HL-60 (cell line): Measurements from ENCODE around the gene PXDN.

Source experiments
- DNase-seq, 2 experiments: peaks; one replicate each; pipeline ENCODE4 v3.0.0-alpha.2; 2010 to 2020; ENCODE audit warnings: low read depth in 1 of 2, low spot score in 1 of 2
- H3K27ac ChIP-seq: fragments of 250-450 bp; sonication (Bioruptor Pico); replicated peaks from 2 replicates; pipeline ENCODE4 v1.5.1; 2020; ENCODE audit warnings: mild to moderate bottlenecking, moderate library complexity
- H3K27me3 ChIP-seq: fragments of 250-450 bp; sonication (Bioruptor Pico); 2 replicates; pipeline ENCODE4 v1.5.1; 2021; ENCODE audit warnings: mild to moderate bottlenecking, moderate library complexity; ENCODE audit not compliant: insufficient read depth, poor library complexity, severe bottlenecking
- H3K4me3 ChIP-seq: replicated peaks from 2 replicates; pipeline ENCODE4 v1.5.1; 2011; ENCODE audit warnings: mild to moderate bottlenecking, control low read depth, low read length; ENCODE audit not compliant: insufficient read depth
- CTCF ChIP-seq: IDR thresholded peaks from one replicate; pipeline ENCODE4 v1.5.1; 2011; ENCODE audit warnings: low read length, control low read depth, inconsistent platforms; ENCODE audit not compliant: insufficient read depth
- GABPA ChIP-seq: IDR thresholded peaks from 2 replicates; pipeline ENCODE4 v1.6.1; 2012; ENCODE audit warnings: low read depth
- POLR2AphosphoS5 ChIP-seq: IDR thresholded peaks from 2 replicates; pipeline ENCODE4 v1.6.1; 2012; ENCODE audit warnings: low read depth
- REST ChIP-seq: IDR thresholded peaks from 2 replicates; pipeline ENCODE4 v1.6.1; 2012; ENCODE audit warnings: low read depth; ENCODE audit not compliant: insufficient replicate concordance
- SPI1 ChIP-seq: IDR thresholded peaks from 2 replicates; pipeline ENCODE4 v1.6.1; 2012; ENCODE audit warnings: low read depth, mild to moderate bottlenecking, borderline replicate concordance

PXDN gene

GRCh38 chr2:1696472-1696871, 47.8 kb downstream of the PXDN start:
- no peaks in the 10 kb centered on the region for H3K27me3 ChIP-seq
- no peak for TF ChIP-seq REST
- no peak for TF ChIP-seq SPI1
- TF ChIP-seq CTCF = no peak
- TF ChIP-seq POLR2AphosphoS5 = no peak
- TF ChIP-seq GABPA = no peak
- H3K4me3 ChIP-seq = no peak overlapping the region
- no peak for DNase-seq
- H3K27ac ChIP-seq = no peak overlapping the region

GRCh38 chr2:1694371-1695271, 49.7 kb downstream of the PXDN start:
- no peak for DNase-seq
- no peak for TF ChIP-seq CTCF

GRCh38 chr2:1693723-1694122, 50.6 kb downstream of the PXDN start:
- Histone ChIP-seq H3K27me3 (no peaks in the 10 kb centered on the region), H3K27ac (no peak overlapping the region), H3K4me3 (no peak overlapping the region)
- no peak for TF ChIP-seq REST
- TF ChIP-seq POLR2AphosphoS5 = no peak
- no peak for TF ChIP-seq GABPA
- TF ChIP-seq CTCF = no peak
- TF ChIP-seq SPI1 = no peak
- no peak for DNase-seq

More at GRCh38 chr2:1694371-1695271, 49.7 kb downstream of the PXDN start:
- Histone ChIP-seq H3K27ac (no peak overlapping the region), H3K27me3 (no peaks in the 10 kb centered on the region), H3K4me3 (no peak overlapping the region)
